Heart right ventricle (tissue), 16 donors: ENCODE results near the gene KRT25. TPM values are rescaled to one million over a fixed set of nuclear protein-coding genes. Genes with fewer than 3 reads are reported as not detected.
"Not testable (repeated sequence)": the region's sequence is repeated elsewhere in the genome, so short reads cannot be mapped to it uniquely, and the experiment has no call there.

ENCODE experiments used
- ATAC-seq, 8 donors: fragments of 200-7000 bp; cut with Tn5 transposase; one replicate each; pipeline ENCODE4 v1.9.1; 2020; ENCODE audit warnings: mild to moderate bottlenecking in 8 of 8, moderate library complexity in 8 of 8, moderate number of reproducible peaks in 1 of 8
- DNase-seq, 2 donors: peaks; one replicate each; pipeline ENCODE4 v3.0.0-alpha.2; 2020
- H3K27ac ChIP-seq, 10 donors: fragments of 200-600 bp; sonication (generic) in 2 of 10; one replicate each; pipeline versions ENCODE4 v1.5.0 to v1.8.0; 2020 to 2022; ENCODE audit warnings: mild to moderate bottlenecking in 3 of 10
- H3K27me3 ChIP-seq, 7 donors: fragments of 200-600 bp; one replicate each; pipeline ENCODE4 v1.8.0; 2021 to 2022; ENCODE audit warnings: mild to moderate bottlenecking in 2 of 7
- H3K36me3 ChIP-seq, 9 donors: fragments of 200-600 bp; sonication (generic) in 1 of 9; one replicate each; pipeline versions ENCODE4 v1.5.0 to v1.8.0; 2020 to 2022; ENCODE audit warnings: mild to moderate bottlenecking in 2 of 9
- H3K4me1 ChIP-seq, 9 donors: fragments of 200-600 bp; sonication (generic) in 1 of 9; one replicate each; pipeline versions ENCODE4 v1.5.0 to v1.8.0; 2020 to 2022; ENCODE audit warnings: mild to moderate bottlenecking in 4 of 9
- H3K4me3 ChIP-seq, 10 donors: fragments of 200-600 bp; sonication (generic) in 2 of 10; one replicate each; pipeline versions ENCODE4 v1.5.0 to v1.8.0; 2020 to 2022; ENCODE audit warnings: mild to moderate bottlenecking in 7 of 10, moderate library complexity in 2 of 10
- H3K9me3 ChIP-seq, 11 donors: fragments of 200-600 bp in 10 of 11; sonication (generic) in 2 of 11; one replicate each; pipeline versions ENCODE4 v1.5.0 to v1.8.0; 2013 to 2022; ENCODE audit warnings: mild to moderate bottlenecking in 2 of 11, control low read depth in 1 of 11, moderate library complexity in 1 of 11
- WGBS, 2 donors: extraction: QIAGEN DNeasy Blood & Tissue Kit; methylation state at CpG; one replicate each; pipeline ENCODE4 v1.1.7; 2013; ENCODE audit warnings: inconsistent platforms in 1 of 2; 5-methylcytosine and 5-hydroxymethylcytosine counted together
- intact Hi-C, 10 donors: fragments of 100-400 bp; cut with DNase I; formaldehyde crosslinking; loops; one replicate each; pipeline versions ENCODE4 v1.11.1 to v1.14.2; 2022
- polyA plus RNA-seq, 2 donors: library from polyadenylated mRNA; stranded (reverse); fragments of 200-250 nt; gene quantifications; one replicate each; pipeline ENCODE4 v1.2.3, GENCODE V29; 2013
- total RNA-seq, 10 donors: library from RNA; stranded (reverse); fragmentation: NEBNext Ultra II Directional in 3 of 10; extraction: Animal tissue kit (Norgen Biotek cat#: 25700) in 3 of 10; gene quantifications; one replicate each; pipeline versions ENCODE4 v1.2.1 to v1.2.4, GENCODE V29; 2021 to 2023
- TF ChIP-seq, protein P1 (sequence below), 9 donors: fragments of 200-600 bp; sonication (generic) in 2 of 9; IDR thresholded peaks; one replicate each; pipeline versions ENCODE4 v1.5.0 to v1.8.0; 2021 to 2022; ENCODE audit warnings: antibody characterized with exemption in 9 of 9, mild to moderate bottlenecking in 5 of 9, moderate library complexity in 1 of 9
- donor health status: Arrhythmogenic right ventricular cardiomyopathy.
- donor health status: ischemic (EF 13 %, LVEDD 7.1; RV severe dilation, severe dysfunction).
- donor health status: healthy with polysubstance abuse.
- donor health status: DM: no; HTN: yes; CAD: no.
- donor health status: DM: no; HTN: no; CAD: no.
- donor health status: ischemic (EF 25% LVEDD 6.9; RV normal size, moderate dysfunction).
- donor health status: ischemic (EF 25% LVEDD 5.7; RV mildly dilated, moderate dysfunction).
- donor health status: healthy.
- donor health status: DM: yes; HTN: yes; CAD: no.
- donor health status: Ischemic cardiomyopathy.
- donor health status: ischemic (EF 35%, LVEDD 5.7; RV mildly dilated, moderate dysfunction).
- donor health status: nonischemic (EF 11% LVEDD 7.7; RV severe dilation, severe dysfunction).
- donor health status: DM: yes; HTN: yes; CAD: no.
- donor health status: PGD.
- donor health status: ischemic (EF 29% LVEDD 5.4; RV normal size, mild dysfunction).
- donor health status: nonischemic (EF 23%, LVEDD 6.1; RV moderate dilation, normal function).

The KRT25 gene
- total and polyA plus RNA-seq, 12 donors: not detected

DNA sequence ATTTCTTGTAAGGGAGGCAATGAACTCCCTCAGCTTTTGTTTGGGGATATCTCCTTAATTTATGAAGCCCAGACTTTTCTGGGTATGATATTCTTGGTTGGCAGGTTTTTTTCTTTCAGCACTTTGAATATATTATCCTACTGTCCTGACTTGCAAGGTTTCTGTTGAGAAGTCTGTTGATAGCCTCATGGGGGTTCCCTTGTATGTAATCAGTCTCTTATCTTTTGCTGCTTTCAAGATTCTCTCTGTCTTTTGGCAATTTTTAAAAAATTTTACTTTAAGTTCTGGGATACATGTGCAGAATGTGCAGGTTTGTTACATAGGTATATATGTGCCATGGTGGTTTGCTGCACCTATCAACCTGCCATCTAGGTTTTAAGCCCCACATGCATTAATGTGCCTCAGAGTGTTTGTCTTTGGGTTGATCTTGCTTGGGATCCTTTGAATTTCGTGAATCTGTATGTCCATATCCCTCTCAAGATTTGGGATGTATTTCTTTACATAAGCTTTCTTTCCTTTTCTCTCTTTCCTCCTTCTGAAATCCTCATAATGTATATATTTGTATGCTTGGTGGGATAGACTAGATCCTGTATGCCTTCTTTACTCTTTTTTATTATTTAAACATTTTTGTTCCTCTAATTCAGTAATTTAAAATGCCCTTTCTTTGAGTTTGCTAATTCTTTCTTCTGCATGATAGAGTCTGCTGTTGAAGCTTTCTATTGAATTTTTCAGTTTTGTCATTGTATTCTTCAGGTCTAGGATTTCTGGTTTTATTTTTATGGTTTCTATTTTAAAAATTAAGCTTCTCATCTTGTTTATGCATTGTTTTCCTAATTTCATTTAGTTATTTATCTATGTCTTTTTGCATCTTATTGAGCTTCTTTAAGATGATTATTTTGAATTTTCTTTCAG is 5.2 kb upstream of the KRT25 start:
- Histone ChIP-seq H3K27ac (no peak overlapping the region), H3K36me3 (no peaks in the 10 kb centered on the region), H3K4me3 (no peak overlapping the region), H3K4me1 (no peaks in the 10 kb centered on the region), H3K27me3 (peaks cover 0 to 10% (median 0%) of the 10 kb centered on the region in 7 donors), H3K9me3 (peaks cover 0 to 80% (median 22%) of the 10 kb centered on the region in 11 donors)
- 14 to 29% methylated on average over 1 of the region's 1 CpG for WGBS, 2 donors
- TF ChIP-seq, protein P1, sequence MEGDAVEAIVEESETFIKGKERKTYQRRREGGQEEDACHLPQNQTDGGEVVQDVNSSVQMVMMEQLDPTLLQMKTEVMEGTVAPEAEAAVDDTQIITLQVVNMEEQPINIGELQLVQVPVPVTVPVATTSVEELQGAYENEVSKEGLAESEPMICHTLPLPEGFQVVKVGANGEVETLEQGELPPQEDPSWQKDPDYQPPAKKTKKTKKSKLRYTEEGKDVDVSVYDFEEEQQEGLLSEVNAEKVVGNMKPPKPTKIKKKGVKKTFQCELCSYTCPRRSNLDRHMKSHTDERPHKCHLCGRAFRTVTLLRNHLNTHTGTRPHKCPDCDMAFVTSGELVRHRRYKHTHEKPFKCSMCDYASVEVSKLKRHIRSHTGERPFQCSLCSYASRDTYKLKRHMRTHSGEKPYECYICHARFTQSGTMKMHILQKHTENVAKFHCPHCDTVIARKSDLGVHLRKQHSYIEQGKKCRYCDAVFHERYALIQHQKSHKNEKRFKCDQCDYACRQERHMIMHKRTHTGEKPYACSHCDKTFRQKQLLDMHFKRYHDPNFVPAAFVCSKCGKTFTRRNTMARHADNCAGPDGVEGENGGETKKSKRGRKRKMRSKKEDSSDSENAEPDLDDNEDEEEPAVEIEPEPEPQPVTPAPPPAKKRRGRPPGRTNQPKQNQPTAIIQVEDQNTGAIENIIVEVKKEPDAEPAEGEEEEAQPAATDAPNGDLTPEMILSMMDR (IDR thresholded peaks at IDR 0.05): no peak
- ATAC-seq (no peak), DNase-seq (no peak)
- intact Hi-C loops: loop anchor here in 1 of 10 donors (10.0 kb wide), 1 partner anchor 64 kb away; the partner anchor contains the start of gene KRT10

DNA sequence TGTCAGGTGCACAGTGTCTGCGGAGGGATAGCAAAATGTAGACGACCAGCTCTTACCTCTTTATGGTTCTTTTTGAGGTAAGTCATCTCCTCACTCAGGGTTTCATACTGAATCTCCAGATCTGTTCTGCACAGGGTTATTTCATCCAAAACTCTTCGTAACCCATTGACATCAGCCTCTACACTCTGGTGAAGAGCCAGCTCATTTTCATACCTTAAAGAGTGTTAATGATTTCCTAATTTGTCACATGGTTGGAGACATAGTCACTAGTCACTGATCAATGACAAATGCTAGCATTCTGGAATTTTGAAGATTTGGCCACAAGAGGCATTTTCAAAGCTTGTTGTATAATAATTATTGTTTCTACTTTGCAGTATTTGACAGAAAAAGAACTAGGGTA is 1.3 kb downstream of the KRT25 start:
- no peak overlapping the region for H3K4me3 ChIP-seq
- TF ChIP-seq, protein P1 (IDR thresholded peaks at IDR 0.05): no peak
- no peaks in the 10 kb centered on the region for H3K4me1 ChIP-seq
- intact Hi-C loops: no loop called here
- DNase-seq: no peak
- H3K27ac ChIP-seq: no peak overlapping the region
- peaks cover 0 to 24% (median 2%) of the 10 kb centered on the region in 11 donors for H3K9me3 ChIP-seq
- peaks cover 0 to 40% (median 4%) of the 10 kb centered on the region in 7 donors for H3K27me3 ChIP-seq
- WGBS, 2 donors: 92 to 96% methylated on average over 3 of the region's 3 CpGs
- ATAC-seq: no peak
- H3K36me3 ChIP-seq: no peaks in the 10 kb centered on the region

DNA sequence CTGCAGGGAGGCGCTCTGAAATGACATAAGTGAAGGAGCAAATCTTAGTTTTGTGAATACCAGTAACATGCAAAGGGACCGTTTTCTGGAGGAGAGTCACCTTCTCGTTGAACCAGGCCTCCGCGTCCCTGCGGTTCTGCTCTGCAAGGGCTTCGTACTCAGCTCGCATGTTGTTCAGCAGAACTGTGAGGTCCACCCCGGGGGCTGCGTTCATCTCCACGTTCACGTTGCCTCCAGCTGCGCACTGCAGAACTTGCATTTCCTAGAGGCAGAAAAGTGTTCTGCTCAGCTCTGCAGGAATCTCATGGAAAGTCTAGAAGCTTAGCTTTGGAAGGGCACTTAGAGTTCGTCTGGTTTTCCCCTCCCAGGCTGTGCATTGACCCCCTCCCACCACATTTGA is 4.1 kb downstream of the KRT25 start:
- intact Hi-C loops: no loop called here
- Histone ChIP-seq H3K9me3 (peaks cover 0 to 6% (median 0%) of the 10 kb centered on the region in 11 donors), H3K36me3 (no peaks in the 10 kb centered on the region), H3K4me3 (no peak overlapping the region), H3K4me1 (no peaks in the 10 kb centered on the region), H3K27me3 (peaks cover 0 to 47% (median 10%) of the 10 kb centered on the region in 7 donors), H3K27ac (no peak overlapping the region)
- ATAC-seq (no peak), DNase-seq (no peak)
- WGBS, 2 donors: 82 to 87% methylated on average over 14 of the region's 14 CpGs
- TF ChIP-seq, protein P1 (IDR thresholded peaks at IDR 0.05): no peak

DNA sequence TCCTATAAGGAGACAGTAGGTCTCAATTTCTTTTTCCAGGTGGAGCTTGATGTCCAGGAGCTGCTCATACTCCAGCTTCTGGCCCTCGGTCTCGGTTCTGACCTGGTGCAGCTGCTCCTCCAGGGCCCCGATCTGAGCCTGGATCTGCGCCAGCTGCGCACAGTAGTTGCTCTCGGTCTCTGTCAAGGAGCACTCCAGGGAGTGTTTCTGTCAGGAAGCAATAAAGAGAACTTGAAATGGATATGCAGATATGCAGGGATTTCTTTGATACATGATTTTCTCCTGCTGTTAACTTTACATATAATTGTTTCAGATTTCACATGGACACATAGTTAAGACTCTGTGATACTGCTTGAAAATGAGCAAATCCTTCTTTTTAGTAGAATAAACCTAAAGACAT is 4.7 kb downstream of the KRT25 start:
- intact Hi-C loops: no loop called here
- TF ChIP-seq, protein P1 (IDR thresholded peaks at IDR 0.05): no peak
- peaks cover 0 to 6% (median 0%) of the 10 kb centered on the region in 11 donors for H3K9me3 ChIP-seq
- no peak for ATAC-seq
- H3K36me3 ChIP-seq: no peaks in the 10 kb centered on the region
- peaks cover 0 to 50% (median 10%) of the 10 kb centered on the region in 7 donors for H3K27me3 ChIP-seq
- DNase-seq: no peak
- 78 to 87% methylated on average over 6 of the region's 6 CpGs for WGBS, 2 donors
- H3K4me1 ChIP-seq: no peaks in the 10 kb centered on the region
- H3K4me3 ChIP-seq: no peak overlapping the region
- H3K27ac ChIP-seq: no peak overlapping the region

DNA sequence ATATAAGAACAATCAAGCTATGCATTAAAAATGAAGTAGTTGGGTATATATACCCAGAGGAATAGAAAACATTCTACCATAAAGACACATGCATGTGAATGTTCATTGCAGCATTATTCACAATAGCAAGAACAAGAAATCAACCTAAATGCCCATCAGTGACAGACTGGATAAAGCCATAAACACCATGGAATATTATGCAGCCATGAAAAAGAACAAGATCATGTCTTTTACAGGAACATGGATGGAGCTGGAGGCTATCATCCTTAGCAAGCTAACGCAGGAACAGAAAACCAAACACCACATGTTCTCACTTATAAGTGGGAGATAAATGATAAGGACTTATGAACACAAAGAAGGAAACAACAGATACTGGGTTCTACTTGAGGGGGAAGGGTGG is 6.5 kb downstream of the KRT25 start:
- DNase-seq, H3K4me3 ChIP-seq, H3K27ac ChIP-seq, H3K9me3 ChIP-seq, H3K36me3 ChIP-seq, H3K4me1 ChIP-seq, ATAC-seq, intact Hi-C loops: not testable (repeated sequence)
- peaks cover 0 to 53% (median 13%) of the 10 kb centered on the region in 7 donors for H3K27me3 ChIP-seq
- WGBS, 2 donors: 55 to 66% methylated on average over 1 of the region's 1 CpG
